GM18861 (cell line): ENCODE results near the gene WDR33.

ENCODE experiments used
- ATAC-seq: cut with Tn5 transposase; IDR thresholded peaks from one replicate; pipeline ENCODE4 v1.9.1; 2021; ENCODE audit not compliant: unreplicated experiment

Gene WDR33

GRCh38 chr2:127674241-127675209, 136.4 kb downstream of the WDR33 start:
- ATAC-seq = no peak

- ATAC-seq = no peak
These were observed 137.5 kb downstream of the WDR33 start for GRCh38 chr2:127673291-127674069.

- ATAC-seq = no peak
These were observed 138.4 kb downstream of the WDR33 start for GRCh38 chr2:127672341-127673224.

GRCh38 chr2:127671557-127672302, 139.2 kb downstream of the WDR33 start:
- ATAC-seq = no peak

- ATAC-seq = no peak
These were observed 140.0 kb downstream of the WDR33 start for GRCh38 chr2:127670957-127671290.

- ATAC-seq = no peak
These were observed 140.7 kb downstream of the WDR33 start for GRCh38 chr2:127670055-127670956.

- ATAC-seq = no peak
These were observed 141.9 kb downstream of the WDR33 start for GRCh38 chr2:127669056-127669455.

GRCh38 chr2:127665267-127665893, 145.6 kb downstream of the WDR33 start:
- ATAC-seq = no peak

- no peak for ATAC-seq
These were observed 146.1 kb downstream of the WDR33 start for GRCh38 chr2:127664895-127665225.

- no peak for ATAC-seq
These were observed 146.7 kb downstream of the WDR33 start for GRCh38 chr2:127664065-127664894.

- ATAC-seq = no peak
These were observed 147.4 kb downstream of the WDR33 start for GRCh38 chr2:127663566-127664064.

GRCh38 chr2:127662937-127663565, 147.9 kb downstream of the WDR33 start:
- no peak for ATAC-seq

GRCh38 chr2:127661949-127662510, 148.9 kb downstream of the WDR33 start:
- no peak for ATAC-seq

GRCh38 chr2:127661072-127661649, 149.8 kb downstream of the WDR33 start:
- no peak for ATAC-seq

- no peak for ATAC-seq
These were observed 150.7 kb downstream of the WDR33 start for GRCh38 chr2:127660291-127660578.

- no peak for ATAC-seq
These were observed 151.3 kb downstream of the WDR33 start for GRCh38 chr2:127659408-127660290.
